ENCODE results near the gene ZNF518A. TPM values are rescaled to one million over a fixed set of nuclear protein-coding genes. Genes with fewer than 3 reads are reported as not detected.
A peak's percentile ranks its signal among the peaks of the same experiment; 100 is the strongest.

Gene ZNF518A
- total and polyA plus RNA-seq, 2 of the 13 experiments (the other 11 are each of a cell fraction or from before 2014, with no cell fraction given) = 21.7 to 37.1 TPM

GRCh38 chr10:96089670-96090462 lies 40.2 kb upstream of the ZNF518A start (continued):
- TF ChIP-seq ZFYVE20 (CRISPR knock-in tag; IDR thresholded peaks at IDR 0.05; ENCODE audit: borderline replicate concordance, low read depth) (no peak), TFDP1 (CRISPR knock-in tag; IDR thresholded peaks at IDR 0.05; ENCODE audit: borderline replicate concordance) (peak; percentile 90; the same call in 1 of the 2 replicates), DRAP1 (CRISPR knock-in tag; IDR thresholded peaks at IDR 0.05) (peak; percentile 69), ATF5 (CRISPR knock-in tag; IDR thresholded peaks at IDR 0.05; ENCODE audit: low read depth) (peak; percentile 50; the same call in 1 of the 2 replicates), NFKB2 (CRISPR knock-in tag; IDR thresholded peaks at IDR 0.05; ENCODE audit: borderline replicate concordance) (0 out of 2 replicates have a peak, but pooled peaks have one; percentile 58), ASH2L (IDR thresholded peaks at IDR 0.05; ENCODE audit: insufficient read length, low read depth, low read length) (peak; percentile 82), ZNF879 (CRISPR knock-in tag; IDR thresholded peaks at IDR 0.05) (peak; percentile 33; the same call in 1 of the 2 replicates), ZNF547 (CRISPR knock-in tag; IDR thresholded peaks at IDR 0.05) (peak; percentile 83; the same call in 1 of the 2 replicates), AKNA (CRISPR knock-in tag; IDR thresholded peaks at IDR 0.05; ENCODE audit: borderline replicate concordance) (no peak), ZFY (CRISPR knock-in tag; IDR thresholded peaks at IDR 0.05) (peak; percentile 72), ZNF598 (CRISPR knock-in tag; IDR thresholded peaks at IDR 0.05; ENCODE audit: borderline replicate concordance) (peak; percentile 52; the same call in 1 of the 2 replicates), SKIL (CRISPR knock-in tag; IDR thresholded peaks at IDR 0.05; ENCODE audit: borderline replicate concordance) (peak; percentile 56), TCF7L2 (IDR thresholded peaks at IDR 0.05; ENCODE audit: low read depth, low read length) (no peak), ZBTB3 (CRISPR knock-in tag; IDR thresholded peaks at IDR 0.05; ENCODE audit: borderline replicate concordance, low read depth) (no peak), STAG1 (CRISPR knock-in tag; IDR thresholded peaks at IDR 0.05) (peak; percentile 8; the same call in 1 of the 2 replicates)
- TF ChIP-seq, protein P1, sequence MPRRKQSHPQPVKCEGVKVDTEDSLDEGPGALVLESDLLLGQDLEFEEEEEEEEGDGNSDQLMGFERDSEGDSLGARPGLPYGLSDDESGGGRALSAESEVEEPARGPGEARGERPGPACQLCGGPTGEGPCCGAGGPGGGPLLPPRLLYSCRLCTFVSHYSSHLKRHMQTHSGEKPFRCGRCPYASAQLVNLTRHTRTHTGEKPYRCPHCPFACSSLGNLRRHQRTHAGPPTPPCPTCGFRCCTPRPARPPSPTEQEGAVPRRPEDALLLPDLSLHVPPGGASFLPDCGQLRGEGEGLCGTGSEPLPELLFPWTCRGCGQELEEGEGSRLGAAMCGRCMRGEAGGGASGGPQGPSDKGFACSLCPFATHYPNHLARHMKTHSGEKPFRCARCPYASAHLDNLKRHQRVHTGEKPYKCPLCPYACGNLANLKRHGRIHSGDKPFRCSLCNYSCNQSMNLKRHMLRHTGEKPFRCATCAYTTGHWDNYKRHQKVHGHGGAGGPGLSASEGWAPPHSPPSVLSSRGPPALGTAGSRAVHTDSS (CRISPR knock-in tag; conservative IDR thresholded peaks at IDR 0.05) = no peak
